ENCODE data around the gene ABCB8. TPM values are rescaled to one million over a fixed set of nuclear protein-coding genes. Genes with fewer than 3 reads are reported as not detected.
A peak's percentile ranks its signal among the peaks of the same experiment; 100 is the strongest.

ABCB8 gene
- total and polyA plus RNA-seq, 9 of the 15 experiments (the other 6 are each of a cell fraction or from before 2014, with no cell fraction given): 7.6 to 106 (median 36.3) TPM

- TF ChIP-seq, protein P1, sequence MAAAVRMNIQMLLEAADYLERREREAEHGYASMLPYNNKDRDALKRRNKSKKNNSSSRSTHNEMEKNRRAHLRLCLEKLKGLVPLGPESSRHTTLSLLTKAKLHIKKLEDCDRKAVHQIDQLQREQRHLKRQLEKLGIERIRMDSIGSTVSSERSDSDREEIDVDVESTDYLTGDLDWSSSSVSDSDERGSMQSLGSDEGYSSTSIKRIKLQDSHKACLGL (CRISPR knock-in tag; IDR thresholded peaks at IDR 0.05; ENCODE audit: borderline replicate concordance, poor library complexity, severe bottlenecking): peak; percentile 1
- TF ChIP-seq BMI1 (IDR thresholded peaks at IDR 0.05; ENCODE audit: low read length) (no peak), ZBTB17 (CRISPR knock-in tag; IDR thresholded peaks at IDR 0.05) (peak; percentile 46; the same call in 1 of the 2 replicates), CSDE1 (IDR thresholded peaks at IDR 0.05) (no peak), TAF7 (tag; IDR thresholded peaks at IDR 0.05) (no peak), ZNF561 (CRISPR knock-in tag; conservative IDR thresholded peaks at IDR 0.05) (no peak), JUNB (CRISPR knock-in tag; conservative IDR thresholded peaks at IDR 0.05) (no peak), ZBTB40 (IDR thresholded peaks at IDR 0.05) (0 out of 2 replicates have a peak, but pooled peaks have one; percentile 21), ZBTB40 (CRISPR knock-in tag; IDR thresholded peaks at IDR 0.05) (no peak), ZNF778 (CRISPR knock-in tag; IDR thresholded peaks at IDR 0.05) (no peak), ZNF274 (IDR thresholded peaks at IDR 0.05; ENCODE audit: borderline replicate concordance, low read depth, low read length) (no peak), ZNF23 (CRISPR knock-in tag; IDR thresholded peaks at IDR 0.05) (no peak), PTRF (tag; IDR thresholded peaks at IDR 0.05) (no peak), EHMT2 (IDR thresholded peaks at IDR 0.05) (no peak), SRF (CRISPR knock-in tag; IDR thresholded peaks at IDR 0.05) (no peak), ZNF175 (CRISPR knock-in tag; IDR thresholded peaks at IDR 0.05; ENCODE audit: low read depth) (no peak), NELFE (IDR thresholded peaks at IDR 0.05; ENCODE audit: insufficient read depth, insufficient read length) (no peak), RBM14 (IDR thresholded peaks at IDR 0.05; ENCODE audit: borderline replicate concordance, insufficient read depth, low read depth, low read length) (0 out of 2 replicates have a peak, but pooled peaks have one; percentile 68)
- TF ChIP-seq, protein P2, sequence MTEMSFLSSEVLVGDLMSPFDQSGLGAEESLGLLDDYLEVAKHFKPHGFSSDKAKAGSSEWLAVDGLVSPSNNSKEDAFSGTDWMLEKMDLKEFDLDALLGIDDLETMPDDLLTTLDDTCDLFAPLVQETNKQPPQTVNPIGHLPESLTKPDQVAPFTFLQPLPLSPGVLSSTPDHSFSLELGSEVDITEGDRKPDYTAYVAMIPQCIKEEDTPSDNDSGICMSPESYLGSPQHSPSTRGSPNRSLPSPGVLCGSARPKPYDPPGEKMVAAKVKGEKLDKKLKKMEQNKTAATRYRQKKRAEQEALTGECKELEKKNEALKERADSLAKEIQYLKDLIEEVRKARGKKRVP (CRISPR knock-in tag; IDR thresholded peaks at IDR 0.05): no peak
Observed at GRCh38 chr7:151039850-151040548, 11.7 kb downstream of the ABCB8 start (continued).

Measured in K562 (cell line).